Measurements from ENCODE around the gene KCNH1.

The KCNH1 gene

DNA sequence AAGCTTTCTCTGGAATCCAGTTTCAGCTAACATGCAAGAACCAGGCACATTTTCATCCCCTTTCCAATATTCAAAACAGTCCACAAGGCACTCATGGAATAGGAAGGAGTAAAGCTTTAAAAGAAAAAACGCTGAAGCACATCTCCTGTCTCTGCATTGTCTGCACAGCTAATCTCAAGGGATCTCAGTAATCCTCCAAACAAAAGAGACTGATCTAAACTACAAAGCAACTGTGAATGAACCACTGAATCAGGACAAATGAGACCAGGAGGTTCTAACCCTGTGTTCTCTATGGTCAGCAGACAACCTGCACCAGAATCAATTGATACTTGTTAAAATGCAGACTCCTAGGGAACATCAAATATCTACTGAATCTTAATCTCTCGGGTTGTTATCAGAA lies 406.2 kb downstream of the KCNH1 start:
- H3K36me3 ChIP-seq (ENCODE audit: control insufficient read depth in 4 of 4, insufficient read depth in 4 of 4, low read length in 3 of 4) = no peaks in the 10 kb centered on the region
- ChIA-PET POLR2A (no interaction called here), CTCF (no interaction called here)
- no peaks in the 10 kb centered on the region for H3K9me3 ChIP-seq (ENCODE audit: control extremely low read depth in 1 of 5, control insufficient read depth in 4 of 5, insufficient read depth in 2 of 5, low read depth in 1 of 5, low read length in 4 of 5)
- DNase-seq = no peak
- peaks cover 0 to 5% (median 0%) of the 10 kb centered on the region in 4 experiments for H3K4me1 ChIP-seq (ENCODE audit: control extremely low read depth in 1 of 4, control insufficient read depth in 4 of 4, insufficient read depth in 4 of 4, low read length in 3 of 4)
- no peak overlapping the region for H3K4me3 ChIP-seq (ENCODE audit: control insufficient read depth in 1 of 7, extremely low read depth in 1 of 7, insufficient read depth in 4 of 7, low read depth in 2 of 7, low read length in 6 of 7)
- 100% methylated on average over 1 of the region's 2 CpGs for WGBS (ENCODE audit: insufficient coverage)
- no peaks in the 10 kb centered on the region for H3K27me3 ChIP-seq (replicated peaks in 2 of 5; ENCODE audit: control insufficient read depth in 4 of 5, insufficient read depth in 5 of 5, low read length in 4 of 5)
- H3K27ac ChIP-seq (ENCODE audit: insufficient read depth in 1 of 2, low read depth in 1 of 2, low read length in 2 of 2, poor library complexity in 1 of 2, severe bottlenecking in 2 of 2) = no peak overlapping the region

GRCh38 chr1:210726621-210727020 lies 407.3 kb downstream of the KCNH1 start:
- no peak overlapping the region for H3K4me3 ChIP-seq (ENCODE audit: control insufficient read depth in 1 of 7, extremely low read depth in 1 of 7, insufficient read depth in 4 of 7, low read depth in 2 of 7, low read length in 6 of 7)
- ChIA-PET POLR2A (no interaction called here), CTCF (interaction anchor here (1.5 kb wide), 1 partner anchor 24 kb away, joined by 3 read pairs; no protein-coding TSS in a partner anchor)
- H3K27me3 ChIP-seq (replicated peaks in 2 of 5; ENCODE audit: control insufficient read depth in 4 of 5, insufficient read depth in 5 of 5, low read length in 4 of 5) = no peaks in the 10 kb centered on the region
- H3K27ac ChIP-seq (ENCODE audit: insufficient read depth in 1 of 2, low read depth in 1 of 2, low read length in 2 of 2, poor library complexity in 1 of 2, severe bottlenecking in 2 of 2) = no peak overlapping the region
- peaks cover 0 to 5% (median 0%) of the 10 kb centered on the region in 4 experiments for H3K4me1 ChIP-seq (ENCODE audit: control extremely low read depth in 1 of 4, control insufficient read depth in 4 of 4, insufficient read depth in 4 of 4, low read length in 3 of 4)
- DNase-seq = peak; percentile 13 to 57 (median 50)
- H3K9me3 ChIP-seq (ENCODE audit: control extremely low read depth in 1 of 5, control insufficient read depth in 4 of 5, insufficient read depth in 2 of 5, low read depth in 1 of 5, low read length in 4 of 5) = no peaks in the 10 kb centered on the region
- H3K36me3 ChIP-seq (ENCODE audit: control insufficient read depth in 4 of 4, insufficient read depth in 4 of 4, low read length in 3 of 4) = no peaks in the 10 kb centered on the region
- no CpG with 5 or more reads among the region's 2 CpGs for WGBS (ENCODE audit: insufficient coverage)

DNA sequence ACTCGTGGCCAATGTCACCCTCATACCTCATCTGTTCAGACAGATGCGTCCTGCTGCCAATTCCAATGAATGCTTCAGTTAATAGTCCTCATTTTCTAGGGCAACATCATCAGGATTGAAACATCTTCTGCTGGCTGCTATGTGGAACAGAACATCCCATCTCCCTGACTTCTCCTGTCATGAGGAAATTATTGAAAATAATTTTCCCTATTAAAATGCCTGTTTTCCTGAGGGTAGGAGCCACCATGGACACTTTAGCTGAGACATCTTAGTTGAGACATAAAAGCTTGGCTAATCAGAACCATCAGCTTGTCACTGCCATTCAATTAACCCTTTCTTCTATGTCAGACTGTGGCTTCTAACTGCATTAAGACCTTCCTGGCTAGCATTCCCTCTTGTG lies 409.2 kb downstream of the KCNH1 start:
- POLR2A ChIA-PET = no interaction called here
- Histone ChIP-seq H3K4me3 (ENCODE audit: control insufficient read depth in 1 of 7, extremely low read depth in 1 of 7, insufficient read depth in 4 of 7, low read depth in 2 of 7, low read length in 6 of 7) (no peak overlapping the region), H3K9me3 (ENCODE audit: control extremely low read depth in 1 of 5, control insufficient read depth in 4 of 5, insufficient read depth in 2 of 5, low read depth in 1 of 5, low read length in 4 of 5) (no peaks in the 10 kb centered on the region), H3K27ac (ENCODE audit: insufficient read depth in 1 of 2, low read depth in 1 of 2, low read length in 2 of 2, poor library complexity in 1 of 2, severe bottlenecking in 2 of 2) (no peak overlapping the region), H3K36me3 (ENCODE audit: control insufficient read depth in 4 of 4, insufficient read depth in 4 of 4, low read length in 3 of 4) (no peaks in the 10 kb centered on the region), H3K4me1 (ENCODE audit: control extremely low read depth in 1 of 4, control insufficient read depth in 4 of 4, insufficient read depth in 4 of 4, low read length in 3 of 4) (no peaks in the 10 kb centered on the region), H3K27me3 (replicated peaks in 2 of 5; ENCODE audit: control insufficient read depth in 4 of 5, insufficient read depth in 5 of 5, low read length in 4 of 5) (no peaks in the 10 kb centered on the region)
- WGBS (ENCODE audit: insufficient coverage) = 89% methylated on average over 1 of the region's 2 CpGs
- DNase-seq = no peak
- CTCF ChIA-PET = interaction anchor here (1.2 kb wide), 1 partner anchor 275 kb away, joined by 3 read pairs; no protein-coding TSS in a partner anchor

- POLR2A ChIA-PET = no interaction called here
- H3K36me3 ChIP-seq (ENCODE audit: control insufficient read depth in 4 of 4, insufficient read depth in 4 of 4, low read length in 3 of 4) = no peaks in the 10 kb centered on the region
- 64% methylated on average over 3 of the region's 4 CpGs for WGBS (ENCODE audit: insufficient coverage)
- CTCF ChIA-PET = no interaction called here
- H3K4me3 ChIP-seq (ENCODE audit: control insufficient read depth in 1 of 7, extremely low read depth in 1 of 7, insufficient read depth in 4 of 7, low read depth in 2 of 7, low read length in 6 of 7) = no peak overlapping the region
- no peaks in the 10 kb centered on the region for H3K4me1 ChIP-seq (ENCODE audit: control extremely low read depth in 1 of 4, control insufficient read depth in 4 of 4, insufficient read depth in 4 of 4, low read length in 3 of 4)
- no peak overlapping the region for H3K27ac ChIP-seq (ENCODE audit: insufficient read depth in 1 of 2, low read depth in 1 of 2, low read length in 2 of 2, poor library complexity in 1 of 2, severe bottlenecking in 2 of 2)
- no peak for DNase-seq
- no peaks in the 10 kb centered on the region for H3K27me3 ChIP-seq (replicated peaks in 2 of 5; ENCODE audit: control insufficient read depth in 4 of 5, insufficient read depth in 5 of 5, low read length in 4 of 5)
- no peaks in the 10 kb centered on the region for H3K9me3 ChIP-seq (ENCODE audit: control extremely low read depth in 1 of 5, control insufficient read depth in 4 of 5, insufficient read depth in 2 of 5, low read depth in 1 of 5, low read length in 4 of 5)
Observed at GRCh38 chr1:210723646-210724045, 410.3 kb downstream of the KCNH1 start.

DNA sequence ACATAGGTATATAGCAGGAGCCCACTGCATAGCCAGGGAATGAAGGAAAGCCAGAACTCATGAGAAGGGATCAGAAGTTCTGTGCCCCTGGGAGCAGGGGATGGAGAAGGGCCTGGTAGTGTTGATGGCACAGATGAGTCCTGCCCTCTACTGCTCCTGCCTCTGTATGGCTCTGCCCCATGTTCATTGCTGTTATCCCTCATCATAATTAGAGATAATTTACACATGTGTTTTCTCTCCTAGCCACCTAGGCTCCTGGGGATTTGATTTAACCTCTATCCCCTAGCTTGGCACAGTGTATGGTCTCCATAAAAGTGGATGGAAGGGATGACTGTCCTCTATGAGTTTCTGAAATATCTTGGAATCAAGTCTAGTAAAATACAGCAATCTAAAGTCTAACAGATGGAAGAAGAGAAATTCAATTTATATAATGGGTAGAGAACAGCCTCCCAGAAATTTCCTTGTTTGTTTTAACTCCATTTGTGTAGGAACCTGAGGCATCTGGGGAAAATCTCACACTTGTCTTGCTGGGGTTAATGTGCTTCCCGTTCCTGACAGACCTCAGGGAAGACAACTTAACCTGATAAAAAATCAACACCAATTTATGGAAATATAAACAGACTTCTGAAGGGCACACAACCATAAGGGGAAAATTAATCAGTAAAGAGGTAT lies 411.4 kb downstream of the KCNH1 start:
- POLR2A ChIA-PET = no interaction called here
- Histone ChIP-seq H3K4me1 (ENCODE audit: control extremely low read depth in 1 of 4, control insufficient read depth in 4 of 4, insufficient read depth in 4 of 4, low read length in 3 of 4) (no peaks in the 10 kb centered on the region), H3K9me3 (ENCODE audit: control extremely low read depth in 1 of 5, control insufficient read depth in 4 of 5, insufficient read depth in 2 of 5, low read depth in 1 of 5, low read length in 4 of 5) (no peaks in the 10 kb centered on the region), H3K27me3 (replicated peaks in 2 of 5; ENCODE audit: control insufficient read depth in 4 of 5, insufficient read depth in 5 of 5, low read length in 4 of 5) (no peaks in the 10 kb centered on the region), H3K27ac (ENCODE audit: insufficient read depth in 1 of 2, low read depth in 1 of 2, low read length in 2 of 2, poor library complexity in 1 of 2, severe bottlenecking in 2 of 2) (no peak overlapping the region), H3K36me3 (ENCODE audit: control insufficient read depth in 4 of 4, insufficient read depth in 4 of 4, low read length in 3 of 4) (no peaks in the 10 kb centered on the region), H3K4me3 (ENCODE audit: control insufficient read depth in 1 of 7, extremely low read depth in 1 of 7, insufficient read depth in 4 of 7, low read depth in 2 of 7, low read length in 6 of 7) (no peak overlapping the region)
- CTCF ChIA-PET = no interaction called here
- no CpG with 5 or more reads among the region's 1 CpG for WGBS (ENCODE audit: insufficient coverage)
- no peak for DNase-seq

GRCh38 chr1:210715072-210715471 lies 418.9 kb downstream of the KCNH1 start:
- no peak for DNase-seq
- Histone ChIP-seq H3K4me3 (ENCODE audit: control insufficient read depth in 1 of 7, extremely low read depth in 1 of 7, insufficient read depth in 4 of 7, low read depth in 2 of 7, low read length in 6 of 7) (no peak overlapping the region), H3K27me3 (replicated peaks in 2 of 5; ENCODE audit: control insufficient read depth in 4 of 5, insufficient read depth in 5 of 5, low read length in 4 of 5) (no peaks in the 10 kb centered on the region), H3K4me1 (ENCODE audit: control extremely low read depth in 1 of 4, control insufficient read depth in 4 of 4, insufficient read depth in 4 of 4, low read length in 3 of 4) (no peaks in the 10 kb centered on the region), H3K27ac (ENCODE audit: insufficient read depth in 1 of 2, low read depth in 1 of 2, low read length in 2 of 2, poor library complexity in 1 of 2, severe bottlenecking in 2 of 2) (no peak overlapping the region), H3K36me3 (ENCODE audit: control insufficient read depth in 4 of 4, insufficient read depth in 4 of 4, low read length in 3 of 4) (no peaks in the 10 kb centered on the region), H3K9me3 (ENCODE audit: control extremely low read depth in 1 of 5, control insufficient read depth in 4 of 5, insufficient read depth in 2 of 5, low read depth in 1 of 5, low read length in 4 of 5) (no peaks in the 10 kb centered on the region)
- ChIA-PET POLR2A (no interaction called here), CTCF (no interaction called here)

- 95% methylated on average over 5 of the region's 7 CpGs for WGBS (ENCODE audit: insufficient coverage)
- H3K4me3 ChIP-seq (ENCODE audit: control insufficient read depth in 1 of 7, extremely low read depth in 1 of 7, insufficient read depth in 4 of 7, low read depth in 2 of 7, low read length in 6 of 7) = no peak overlapping the region
- ChIA-PET CTCF (no interaction called here), POLR2A (no interaction called here)
- no peak for DNase-seq
- no peaks in the 10 kb centered on the region for H3K36me3 ChIP-seq (ENCODE audit: control insufficient read depth in 4 of 4, insufficient read depth in 4 of 4, low read length in 3 of 4)
- no peaks in the 10 kb centered on the region for H3K27me3 ChIP-seq (replicated peaks in 2 of 5; ENCODE audit: control insufficient read depth in 4 of 5, insufficient read depth in 5 of 5, low read length in 4 of 5)
- H3K27ac ChIP-seq (ENCODE audit: insufficient read depth in 1 of 2, low read depth in 1 of 2, low read length in 2 of 2, poor library complexity in 1 of 2, severe bottlenecking in 2 of 2) = no peak overlapping the region
- no peaks in the 10 kb centered on the region for H3K9me3 ChIP-seq (ENCODE audit: control extremely low read depth in 1 of 5, control insufficient read depth in 4 of 5, insufficient read depth in 2 of 5, low read depth in 1 of 5, low read length in 4 of 5)
- no peaks in the 10 kb centered on the region for H3K4me1 ChIP-seq (ENCODE audit: control extremely low read depth in 1 of 4, control insufficient read depth in 4 of 4, insufficient read depth in 4 of 4, low read length in 3 of 4)
Observed at GRCh38 chr1:210711825-210712612, 421.9 kb downstream of the KCNH1 start.

Measured in common myeloid progenitor, CD34-positive (primary cell).